Epidermal melanocyte (primary cell): Measurements from ENCODE around the gene GRIP1.

Experiments
- DNase-seq: peaks from one replicate; pipeline ENCODE4 v3.0.0; 2011; ENCODE audit warnings: low spot score; ENCODE audit not compliant: insufficient read length

GRIP1 gene

GRCh38 chr12:66467932-66468331 lies 210.9 kb downstream of the GRIP1 start:
- no peak for DNase-seq

DNA sequence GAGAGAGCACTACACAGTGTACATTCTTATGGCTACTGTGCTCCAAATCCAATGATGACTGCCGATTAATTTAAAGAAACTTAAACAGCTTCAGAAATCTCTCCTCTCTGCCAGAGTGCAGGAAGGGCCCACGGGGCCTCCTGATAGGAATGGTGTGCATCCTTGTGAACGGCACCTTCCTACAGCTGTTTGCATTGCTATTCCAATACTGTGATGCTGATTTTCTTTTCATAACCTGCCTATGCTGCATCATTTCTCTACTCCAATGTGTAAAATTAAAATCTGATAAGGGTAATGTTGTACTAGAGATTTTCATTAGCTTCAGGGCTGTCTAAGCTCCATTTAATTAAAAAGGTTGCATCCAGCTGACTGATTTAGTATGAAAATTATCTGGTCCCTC lies 217.5 kb downstream of the GRIP1 start:
- no peak for DNase-seq

- no peak for DNase-seq
These were observed 218.9 kb downstream of the GRIP1 start for GRCh38 chr12:66459944-66460482.

DNA sequence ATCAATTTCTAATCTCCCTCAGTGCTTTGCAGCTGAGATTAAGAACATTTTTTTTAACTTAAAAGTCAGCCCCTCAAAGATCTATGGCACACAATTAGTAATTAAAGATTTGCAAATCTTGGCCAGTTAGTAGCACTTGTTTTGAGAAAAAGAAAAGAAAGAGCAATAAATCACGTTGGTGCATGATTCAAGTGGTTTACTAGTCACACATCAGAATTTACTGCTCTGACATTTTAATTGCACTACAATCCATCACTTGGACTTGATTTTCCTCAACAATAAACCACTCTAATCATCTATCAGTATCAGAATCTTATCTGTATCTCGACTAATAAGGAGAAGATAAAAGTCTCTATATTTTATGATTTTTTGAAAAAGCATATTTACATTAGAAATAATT lies 222.3 kb downstream of the GRIP1 start:
- no peak for DNase-seq

DNA sequence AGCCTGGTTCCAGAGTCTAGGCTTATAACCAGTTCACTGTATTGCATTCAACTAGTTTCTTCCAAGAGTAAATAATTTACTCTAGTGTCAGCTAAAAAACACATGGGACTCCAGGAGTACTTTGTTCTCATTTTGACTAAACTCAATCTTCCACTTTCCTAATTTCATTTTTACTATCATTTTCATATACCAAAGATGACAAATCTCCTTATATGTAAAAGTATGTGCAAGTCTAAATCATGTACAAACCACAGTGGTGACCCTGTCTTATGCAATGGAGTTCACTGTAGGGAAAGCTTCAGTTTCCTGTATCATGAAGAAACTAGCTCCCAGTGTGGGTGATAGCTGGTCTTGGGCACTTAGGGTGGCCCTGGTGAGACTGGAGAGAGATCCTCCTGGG lies 225.0 kb downstream of the GRIP1 start:
- no peak for DNase-seq

GRCh38 chr12:66453120-66453519 lies 225.8 kb downstream of the GRIP1 start:
- no peak for DNase-seq

DNA sequence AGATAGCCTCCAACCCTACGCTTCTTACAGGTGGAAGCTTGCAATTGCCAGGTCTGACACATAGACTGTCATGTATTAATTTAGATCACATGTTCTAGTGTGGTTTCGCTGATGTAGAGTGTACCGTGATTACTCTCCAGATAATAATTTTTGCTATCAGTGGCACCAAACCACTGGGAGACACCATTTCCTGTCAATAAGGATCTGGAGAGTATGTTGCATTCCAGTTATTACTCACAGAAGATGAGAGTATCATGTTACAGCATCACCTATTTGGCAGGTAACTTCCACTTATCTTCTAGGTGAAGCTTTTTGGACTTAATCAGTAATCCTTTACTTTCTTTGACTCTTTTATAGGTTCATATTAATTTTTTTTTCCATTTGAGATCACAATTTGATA lies 229.3 kb downstream of the GRIP1 start:
- no peak for DNase-seq

GRCh38 chr12:66447643-66448042 lies 231.2 kb downstream of the GRIP1 start:
- no peak for DNase-seq

- DNase-seq: no peak
These were observed 232.6 kb downstream of the GRIP1 start for GRCh38 chr12:66446276-66446675.

DNA sequence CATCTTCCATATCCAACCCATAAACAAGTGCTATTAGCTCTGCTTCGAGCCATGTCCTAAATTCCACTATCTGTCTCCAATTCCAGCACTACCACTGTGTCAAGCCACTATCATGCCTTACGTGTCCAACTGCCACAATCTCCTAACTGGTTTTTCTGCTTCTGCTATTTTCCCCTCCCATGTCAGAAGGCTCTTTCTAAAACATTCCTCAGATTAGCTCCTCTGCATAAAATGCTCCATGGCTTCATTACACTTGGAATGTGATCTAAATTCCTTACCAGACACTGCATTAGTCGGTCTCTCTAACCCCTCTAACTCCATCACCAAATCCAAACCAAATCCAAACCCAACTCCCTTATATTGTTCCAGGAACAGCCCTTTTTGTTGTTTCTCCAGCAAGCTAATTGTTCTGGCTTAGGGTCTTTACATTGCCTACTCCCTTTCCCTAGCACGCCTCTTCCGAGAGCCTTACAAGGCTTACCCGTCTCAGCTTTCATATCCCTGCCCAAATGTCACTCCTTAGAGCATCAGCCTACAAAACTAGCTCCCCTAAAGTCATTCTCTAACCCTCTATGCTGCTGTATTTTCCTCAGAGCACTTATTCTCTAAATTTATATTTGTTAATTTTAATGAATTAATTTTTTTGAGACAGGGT lies 236.8 kb downstream of the GRIP1 start:
- DNase-seq: no peak

GRCh38 chr12:66438601-66439000 lies 240.3 kb downstream of the GRIP1 start:
- DNase-seq: no peak

DNA sequence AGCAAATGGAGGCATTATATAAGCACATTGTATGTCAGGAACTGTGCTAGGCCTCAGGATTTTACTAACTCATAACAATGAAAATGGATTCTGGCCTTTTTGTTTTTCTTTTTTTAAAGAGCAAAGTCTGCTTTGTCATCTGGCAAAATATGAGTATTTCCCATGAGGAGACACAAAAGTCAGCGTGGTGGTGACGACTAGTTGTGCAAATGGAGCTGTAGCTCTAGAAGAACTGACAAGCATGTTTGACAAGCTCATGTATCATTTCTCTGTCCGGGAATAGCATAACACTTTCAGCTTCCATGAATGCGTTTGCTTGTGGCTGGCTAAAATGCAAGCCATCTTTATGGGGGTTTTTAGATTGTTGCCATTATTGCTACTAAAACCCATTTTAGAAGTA lies 248.8 kb downstream of the GRIP1 start:
- DNase-seq: no peak

GRCh38 chr12:66428870-66429269 lies 250.0 kb downstream of the GRIP1 start:
- DNase-seq: no peak

DNA sequence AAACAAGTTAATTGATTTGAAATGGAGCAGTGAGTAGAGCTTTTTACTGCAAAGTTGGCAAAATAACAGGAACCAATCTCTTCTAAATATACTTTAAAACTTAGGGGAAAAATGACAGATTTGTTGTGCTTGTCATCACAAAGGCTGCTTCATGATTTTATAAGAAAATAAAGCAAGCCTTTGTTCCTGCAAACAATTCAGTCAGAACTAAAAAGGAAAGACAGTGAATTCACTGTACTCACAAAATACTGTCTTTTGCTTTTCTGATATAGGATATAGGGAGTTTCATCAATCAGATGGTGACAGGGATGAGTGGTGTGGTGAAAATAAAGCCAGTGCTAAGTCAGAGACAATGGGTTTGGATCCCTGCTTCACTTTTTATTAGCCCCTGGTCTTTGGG lies 250.6 kb downstream of the GRIP1 start:
- no peak for DNase-seq

DNA sequence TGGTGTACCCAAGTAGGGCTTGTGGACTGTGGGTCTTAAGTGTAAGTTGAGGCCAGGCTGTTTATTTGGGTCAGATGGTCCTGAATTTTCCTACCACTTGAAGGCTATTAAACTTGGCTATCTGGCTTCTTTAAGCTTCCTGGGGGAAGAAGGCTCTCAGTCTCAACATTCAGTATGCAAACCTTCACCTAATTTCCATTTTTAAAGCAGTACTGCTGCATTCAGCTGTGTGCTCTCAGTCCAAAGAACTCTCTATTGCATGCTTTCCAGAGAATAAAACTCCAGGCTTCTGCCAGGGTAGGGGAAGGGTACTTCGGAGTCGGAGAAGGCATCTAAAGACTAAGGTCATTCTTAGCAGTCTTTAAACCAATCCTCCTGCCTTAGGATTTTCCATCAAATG lies 252.2 kb downstream of the GRIP1 start:
- no peak for DNase-seq

GRCh38 chr12:66423266-66423665 lies 255.6 kb downstream of the GRIP1 start:
- no peak for DNase-seq

DNA sequence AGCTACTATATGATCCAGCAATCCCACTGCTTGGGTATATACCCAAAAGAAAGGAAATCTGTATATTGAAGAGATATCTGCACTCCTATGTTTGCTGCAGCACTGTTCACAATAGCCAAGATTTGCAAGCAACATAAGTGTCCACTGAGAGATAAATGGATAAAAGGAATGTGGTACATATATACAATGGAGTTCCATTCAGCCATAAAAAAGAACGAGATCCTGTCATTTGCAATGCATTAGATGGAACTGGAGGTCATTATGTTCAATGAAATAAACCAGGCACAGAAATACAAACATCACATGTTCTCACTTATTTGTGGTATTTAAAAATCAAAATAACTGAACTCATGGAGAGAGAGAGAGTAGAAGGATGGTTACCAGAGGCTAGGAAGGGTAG lies 260.0 kb downstream of the GRIP1 start:
- no peak for DNase-seq

GRCh38 chr12:66417217-66417616 lies 261.7 kb downstream of the GRIP1 start:
- DNase-seq: no peak

DNA sequence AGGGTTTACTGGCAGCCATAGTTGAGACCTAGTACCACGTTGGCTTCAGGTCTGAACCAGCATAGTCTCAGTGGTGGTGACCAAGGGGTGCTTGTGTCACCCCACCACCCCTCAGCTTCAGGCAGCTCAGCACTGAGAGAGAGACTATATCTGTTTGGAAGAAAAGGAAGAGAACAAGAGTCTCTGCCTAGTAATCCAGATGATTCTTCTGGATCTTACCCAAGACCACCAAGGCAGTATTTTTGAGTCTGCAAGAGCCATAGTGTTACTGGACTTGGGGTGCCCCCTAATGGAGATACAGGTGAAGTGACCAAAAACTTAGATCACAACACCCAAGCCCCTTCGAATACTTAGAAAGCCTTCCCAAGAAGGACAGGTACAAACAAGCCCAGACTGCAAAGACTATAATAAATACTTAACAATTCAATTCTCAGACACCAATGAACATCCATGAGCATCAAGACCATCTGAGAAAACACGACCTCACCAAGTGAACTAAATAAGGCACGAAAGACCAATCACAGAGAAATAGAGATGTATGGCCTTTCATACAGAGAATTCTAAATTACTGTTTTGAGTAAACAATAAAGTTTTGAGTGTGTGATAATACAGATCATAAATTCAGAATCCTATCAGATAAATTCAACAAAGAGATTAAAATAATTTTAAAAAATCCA lies 269.5 kb downstream of the GRIP1 start:
- no peak for DNase-seq

DNA sequence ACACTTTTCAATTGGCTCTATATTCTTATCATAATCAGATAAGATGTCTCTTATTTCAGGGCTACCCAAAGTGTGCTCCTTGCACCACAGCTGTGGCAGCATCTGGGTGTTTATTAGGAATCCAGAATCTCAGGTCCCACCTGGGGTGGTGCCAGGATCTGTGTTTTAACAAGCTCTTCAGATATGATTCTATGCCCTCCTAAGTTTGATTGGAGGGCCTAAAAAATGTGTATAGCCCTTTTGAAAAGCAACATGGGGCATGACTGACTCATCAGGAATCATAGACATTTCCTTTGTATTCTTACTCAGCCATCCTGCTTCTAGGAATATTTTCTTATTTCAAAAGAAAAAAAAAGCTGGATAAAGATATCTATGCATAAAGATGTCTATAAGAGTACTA lies 273.5 kb downstream of the GRIP1 start:
- no peak for DNase-seq

DNA sequence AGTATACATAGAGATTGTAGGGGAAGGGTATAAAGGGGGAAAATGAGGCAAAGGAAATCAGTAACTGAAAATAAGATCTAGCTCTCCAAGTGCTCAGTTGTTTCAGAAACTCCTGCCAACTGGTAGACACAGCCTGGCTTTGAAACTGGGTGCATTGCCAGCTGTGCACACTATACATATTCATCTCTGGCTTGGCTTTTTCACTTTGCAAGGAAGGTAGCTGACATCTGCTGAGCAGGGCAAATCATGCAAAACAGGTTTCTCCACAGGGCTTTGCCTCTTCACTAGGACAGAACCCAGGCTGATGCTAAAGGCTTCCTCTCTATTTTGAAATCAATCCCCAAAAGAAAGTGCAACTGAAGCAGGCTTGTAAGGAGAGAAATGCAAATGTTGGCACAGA lies 275.1 kb downstream of the GRIP1 start:
- no peak for DNase-seq

DNA sequence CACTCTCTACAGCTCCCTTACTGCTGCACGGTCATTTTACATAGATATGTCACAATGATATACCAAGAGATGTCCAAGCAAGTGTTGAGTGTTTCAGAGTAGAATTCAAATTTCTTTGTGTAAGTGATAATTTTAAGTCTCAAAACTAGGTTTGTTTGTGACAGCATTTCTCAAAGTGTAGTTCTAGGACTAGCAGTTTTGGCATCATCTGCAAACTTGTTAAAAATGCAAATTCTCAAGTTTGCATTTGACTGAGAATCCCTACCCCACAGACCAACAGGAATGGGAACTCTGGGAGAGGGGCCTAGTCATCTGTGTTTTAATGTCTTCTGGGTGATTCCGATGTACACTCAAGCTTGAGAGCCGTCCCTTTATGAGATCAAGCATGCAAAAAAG lies 279.0 kb downstream of the GRIP1 start:
- no peak for DNase-seq
